GM21529 (cell line): ENCODE results near the gene TSHZ2.

Experiments used
- ATAC-seq: cut with Tn5 transposase; IDR thresholded peaks from one replicate; pipeline ENCODE4 v1.9.1; 2021; ENCODE audit not compliant: unreplicated experiment

The TSHZ2 gene

GRCh38 chr20:53332022-53332837 lies 360.1 kb downstream of the TSHZ2 start:
- ATAC-seq: no peak

GRCh38 chr20:53334861-53335260 lies 362.7 kb downstream of the TSHZ2 start:
- no peak for ATAC-seq

- no peak for ATAC-seq
Measured at GRCh38 chr20:53335555-53335954, 363.4 kb downstream of the TSHZ2 start.

GRCh38 chr20:53336892-53337291 lies 364.7 kb downstream of the TSHZ2 start:
- ATAC-seq: no peak

GRCh38 chr20:53337390-53338101 lies 365.4 kb downstream of the TSHZ2 start:
- no peak for ATAC-seq

- ATAC-seq: no peak
Measured at GRCh38 chr20:53338716-53339115, 366.6 kb downstream of the TSHZ2 start.

- no peak for ATAC-seq
Measured at GRCh38 chr20:53342429-53342828, 370.3 kb downstream of the TSHZ2 start.

GRCh38 chr20:53343448-53343847 lies 371.3 kb downstream of the TSHZ2 start:
- no peak for ATAC-seq

- no peak for ATAC-seq
Measured at GRCh38 chr20:53344891-53345290, 372.7 kb downstream of the TSHZ2 start.

GRCh38 chr20:53345536-53346334 lies 373.6 kb downstream of the TSHZ2 start:
- no peak for ATAC-seq

- no peak for ATAC-seq
Measured at GRCh38 chr20:53346335-53346648, 374.1 kb downstream of the TSHZ2 start.

GRCh38 chr20:53349730-53350129 lies 377.6 kb downstream of the TSHZ2 start:
- ATAC-seq: no peak

GRCh38 chr20:53352727-53353440 lies 380.7 kb downstream of the TSHZ2 start:
- no peak for ATAC-seq

GRCh38 chr20:53354314-53354713 lies 382.2 kb downstream of the TSHZ2 start:
- ATAC-seq: no peak

- no peak for ATAC-seq
Measured at GRCh38 chr20:53355790-53356189, 383.6 kb downstream of the TSHZ2 start.

GRCh38 chr20:53359425-53359824 lies 387.3 kb downstream of the TSHZ2 start:
- ATAC-seq: no peak

GRCh38 chr20:53360852-53361251 lies 388.7 kb downstream of the TSHZ2 start:
- ATAC-seq: no peak

GRCh38 chr20:53362736-53363135 lies 390.6 kb downstream of the TSHZ2 start:
- ATAC-seq: no peak

GRCh38 chr20:53364646-53365045 lies 392.5 kb downstream of the TSHZ2 start:
- ATAC-seq: no peak

GRCh38 chr20:53365076-53365475 lies 392.9 kb downstream of the TSHZ2 start:
- no peak for ATAC-seq

- no peak for ATAC-seq
Measured at GRCh38 chr20:53365539-53366075, 393.4 kb downstream of the TSHZ2 start.
